ENCODE measurements around the gene CXCR4.

DNA sequence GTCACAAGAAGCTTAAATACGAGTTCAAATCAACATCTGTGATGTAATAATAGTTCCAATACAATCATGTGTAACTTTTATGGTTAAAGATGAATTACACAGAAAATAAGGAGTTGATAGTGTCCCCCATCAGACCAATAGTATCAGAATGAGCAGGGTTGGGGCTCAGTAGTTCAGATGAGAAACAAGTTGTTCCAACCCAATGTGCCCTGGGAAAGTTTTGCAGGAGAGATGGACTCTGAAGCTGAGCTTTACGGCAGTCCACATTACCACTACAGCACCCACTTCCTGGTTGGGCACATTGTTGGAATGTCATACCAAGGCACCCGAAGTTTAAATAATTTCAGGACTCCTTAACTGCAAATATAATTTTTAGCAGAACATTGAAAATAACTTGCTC, 12.1 kb upstream of the CXCR4 start:
- TF ChIP-seq POLR2AphosphoS5 (IDR thresholded peaks at IDR 0.05): no peak
- TF ChIP-seq, protein P1, sequence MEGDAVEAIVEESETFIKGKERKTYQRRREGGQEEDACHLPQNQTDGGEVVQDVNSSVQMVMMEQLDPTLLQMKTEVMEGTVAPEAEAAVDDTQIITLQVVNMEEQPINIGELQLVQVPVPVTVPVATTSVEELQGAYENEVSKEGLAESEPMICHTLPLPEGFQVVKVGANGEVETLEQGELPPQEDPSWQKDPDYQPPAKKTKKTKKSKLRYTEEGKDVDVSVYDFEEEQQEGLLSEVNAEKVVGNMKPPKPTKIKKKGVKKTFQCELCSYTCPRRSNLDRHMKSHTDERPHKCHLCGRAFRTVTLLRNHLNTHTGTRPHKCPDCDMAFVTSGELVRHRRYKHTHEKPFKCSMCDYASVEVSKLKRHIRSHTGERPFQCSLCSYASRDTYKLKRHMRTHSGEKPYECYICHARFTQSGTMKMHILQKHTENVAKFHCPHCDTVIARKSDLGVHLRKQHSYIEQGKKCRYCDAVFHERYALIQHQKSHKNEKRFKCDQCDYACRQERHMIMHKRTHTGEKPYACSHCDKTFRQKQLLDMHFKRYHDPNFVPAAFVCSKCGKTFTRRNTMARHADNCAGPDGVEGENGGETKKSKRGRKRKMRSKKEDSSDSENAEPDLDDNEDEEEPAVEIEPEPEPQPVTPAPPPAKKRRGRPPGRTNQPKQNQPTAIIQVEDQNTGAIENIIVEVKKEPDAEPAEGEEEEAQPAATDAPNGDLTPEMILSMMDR (IDR thresholded peaks at IDR 0.05; ENCODE audit: poor library complexity, severe bottlenecking): no peak
- no peak for TF ChIP-seq EP300 (conservative IDR thresholded peaks at IDR 0.05; ENCODE audit: poor library complexity, severe bottlenecking)
- no peak for TF ChIP-seq RAD21 (conservative IDR thresholded peaks at IDR 0.05)
- TF ChIP-seq, protein P2, sequence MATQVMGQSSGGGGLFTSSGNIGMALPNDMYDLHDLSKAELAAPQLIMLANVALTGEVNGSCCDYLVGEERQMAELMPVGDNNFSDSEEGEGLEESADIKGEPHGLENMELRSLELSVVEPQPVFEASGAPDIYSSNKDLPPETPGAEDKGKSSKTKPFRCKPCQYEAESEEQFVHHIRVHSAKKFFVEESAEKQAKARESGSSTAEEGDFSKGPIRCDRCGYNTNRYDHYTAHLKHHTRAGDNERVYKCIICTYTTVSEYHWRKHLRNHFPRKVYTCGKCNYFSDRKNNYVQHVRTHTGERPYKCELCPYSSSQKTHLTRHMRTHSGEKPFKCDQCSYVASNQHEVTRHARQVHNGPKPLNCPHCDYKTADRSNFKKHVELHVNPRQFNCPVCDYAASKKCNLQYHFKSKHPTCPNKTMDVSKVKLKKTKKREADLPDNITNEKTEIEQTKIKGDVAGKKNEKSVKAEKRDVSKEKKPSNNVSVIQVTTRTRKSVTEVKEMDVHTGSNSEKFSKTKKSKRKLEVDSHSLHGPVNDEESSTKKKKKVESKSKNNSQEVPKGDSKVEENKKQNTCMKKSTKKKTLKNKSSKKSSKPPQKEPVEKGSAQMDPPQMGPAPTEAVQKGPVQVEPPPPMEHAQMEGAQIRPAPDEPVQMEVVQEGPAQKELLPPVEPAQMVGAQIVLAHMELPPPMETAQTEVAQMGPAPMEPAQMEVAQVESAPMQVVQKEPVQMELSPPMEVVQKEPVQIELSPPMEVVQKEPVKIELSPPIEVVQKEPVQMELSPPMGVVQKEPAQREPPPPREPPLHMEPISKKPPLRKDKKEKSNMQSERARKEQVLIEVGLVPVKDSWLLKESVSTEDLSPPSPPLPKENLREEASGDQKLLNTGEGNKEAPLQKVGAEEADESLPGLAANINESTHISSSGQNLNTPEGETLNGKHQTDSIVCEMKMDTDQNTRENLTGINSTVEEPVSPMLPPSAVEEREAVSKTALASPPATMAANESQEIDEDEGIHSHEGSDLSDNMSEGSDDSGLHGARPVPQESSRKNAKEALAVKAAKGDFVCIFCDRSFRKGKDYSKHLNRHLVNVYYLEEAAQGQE (IDR thresholded peaks at IDR 0.05; ENCODE audit: borderline replicate concordance): no peak
- TF ChIP-seq EZH2 (IDR thresholded peaks at IDR 0.05; ENCODE audit: borderline replicate concordance, insufficient read depth, low read length, poor library complexity, severe bottlenecking): no peak
